B cell (primary cell): Measurements from ENCODE around the gene DEDD2. TPM values are rescaled to one million over a fixed set of nuclear protein-coding genes. Genes with fewer than 3 reads are reported as not detected.

Experiments
- ATAC-seq: fragments of 200-7000 bp; cut with Tn5 transposase; one replicate; pipeline ENCODE4 v1.10.0; 2021; ENCODE audit warnings: low read depth, mild to moderate bottlenecking, moderate number of reproducible peaks, moderate library complexity
- CTCF ChIA-PET: fragments of 350-600 bp; sonication (Branson Sonifier 250); formaldehyde crosslinking; loops from one replicate; lab custom pipeline; 2021; ENCODE audit warnings: antibody characterized with exemption, inconsistent platforms; lab: Charles Lee
- POLR2A ChIA-PET: fragments of 350-600 bp; sonication (Branson Sonifier 250); formaldehyde crosslinking; loops from one replicate; lab custom pipeline; 2021; ENCODE audit warnings: antibody characterized with exemption; lab: Charles Lee
- DNase-seq: peaks from one replicate; pipeline ENCODE4 v3.0.0; 2013
- H2AFZ ChIP-seq: 2 replicates; pipeline ENCODE4 v1.6.1; 2012; ENCODE audit warnings: mild to moderate bottlenecking, low read depth, low read length; ENCODE audit not compliant: insufficient read depth, poor library complexity, severe bottlenecking
- H3K27ac ChIP-seq, 2 donors: 1 replicate in 1 of 2; 2 replicates in 1 of 2; pipeline ENCODE4 v1.5.1; 2012 to 2013; ENCODE audit warnings: low read length in 2 of 2, mild to moderate bottlenecking in 2 of 2, moderate library complexity in 1 of 2
- H3K27me3 ChIP-seq, 4 experiments: fragments of 200-600 bp in 1 of 4; sonication (generic) in 1 of 4; replicated peaks in 1 of 4; 1 replicate in 2 of 4; 2 replicates in 2 of 4; pipeline versions ENCODE4 v1.6.1 to v1.7.0; 2013 to 2016; ENCODE audit warnings: low read length in 3 of 4, mild to moderate bottlenecking in 2 of 4, mixed read lengths in 1 of 4, moderate library complexity in 1 of 4; ENCODE audit not compliant: insufficient read depth in 4 of 4, control insufficient read depth in 3 of 4; ENCODE audit errors: control extremely low read depth in 1 of 4
- H3K36me3 ChIP-seq, 2 experiments: replicated peaks in 1 of 2; 1 replicate in 1 of 2; 2 replicates in 1 of 2; pipeline versions ENCODE4 v1.6.1 to v1.7.1; 2013; ENCODE audit warnings: low read length in 1 of 2; ENCODE audit not compliant: insufficient read depth in 2 of 2, control insufficient read depth in 1 of 2; ENCODE audit errors: control extremely low read depth in 1 of 2, extremely low read depth in 1 of 2
- H3K4me1 ChIP-seq, 2 donors: fragments of 200-600 bp in 1 of 2; sonication (generic) in 1 of 2; 1 replicate in 1 of 2; 2 replicates in 1 of 2; pipeline versions ENCODE4 v1.5.1 to v1.6.1; 2013 to 2017; ENCODE audit warnings: low read length in 2 of 2; ENCODE audit not compliant: control insufficient read depth in 2 of 2, insufficient read depth in 2 of 2
- H3K4me2 ChIP-seq: replicated peaks from 2 replicates; pipeline ENCODE3; 2012; ENCODE audit warnings: mild to moderate bottlenecking, low read depth, low read length; ENCODE audit not compliant: poor library complexity, severe bottlenecking
- H3K4me3 ChIP-seq, 5 experiments: fragments of 200-600 bp in 1 of 5; sonication (generic) in 1 of 5; 1 replicate in 3 of 5; 2 replicates in 2 of 5; pipeline versions ENCODE4 v1.5.1 to v1.7.0; 2011 to 2016; ENCODE audit warnings: low read length in 4 of 5, mild to moderate bottlenecking in 4 of 5, low read depth in 2 of 5, control low read depth in 1 of 5, moderate library complexity in 1 of 5; ENCODE audit not compliant: insufficient read depth in 1 of 5; ENCODE audit errors: control extremely low read depth in 1 of 5, extremely low read depth in 1 of 5
- H3K79me2 ChIP-seq: fragments of 200-600 bp; sonication (generic); one replicate; pipeline ENCODE4 v1.6.0; 2016; ENCODE audit warnings: low read length; ENCODE audit not compliant: control insufficient read depth, insufficient read depth
- H3K9ac ChIP-seq: fragments of 200-600 bp; sonication (generic); 2 replicates; pipeline ENCODE4 v1.6.1; 2017; ENCODE audit warnings: mild to moderate bottlenecking, low read length, moderate library complexity
- H3K9me3 ChIP-seq, 3 donors: one replicate each; pipeline versions ENCODE4 v1.6.1 to v1.7.1; 2013; ENCODE audit warnings: low read length in 2 of 3; ENCODE audit not compliant: control insufficient read depth in 2 of 3, insufficient read depth in 1 of 3; ENCODE audit errors: control extremely low read depth in 1 of 3
- H4K20me1 ChIP-seq: 2 replicates; pipeline ENCODE4 v1.6.0; 2012; ENCODE audit warnings: mild to moderate bottlenecking, low read length; ENCODE audit not compliant: insufficient read depth, control insufficient read depth, poor library complexity, severe bottlenecking
- H3K27ac Mint-ChIP-seq: one replicate; pipeline ENCODE4 v1.8.0; 2021; ENCODE audit warnings: mixed read lengths
- H3K27me3 Mint-ChIP-seq: one replicate; pipeline ENCODE4 v1.8.0; 2021; ENCODE audit warnings: mixed read lengths
- H3K4me1 Mint-ChIP-seq: one replicate; pipeline ENCODE4 v1.8.0; 2021; ENCODE audit warnings: mixed read lengths
- H3K4me3 Mint-ChIP-seq: one replicate; pipeline ENCODE4 v1.8.0; 2021; ENCODE audit warnings: mixed read lengths
- H3K9me3 Mint-ChIP-seq: one replicate; pipeline ENCODE4 v1.8.0; 2022; ENCODE audit warnings: mixed read lengths; ENCODE audit not compliant: insufficient read depth
- CTCF ChIP-seq: fragments of 200-600 bp; IDR thresholded peaks from one replicate; pipeline ENCODE4 v1.8.0; 2022; ENCODE audit warnings: antibody characterized with exemption, mild to moderate bottlenecking
- EZH2 ChIP-seq: IDR thresholded peaks from 2 replicates; pipeline ENCODE4 v1.6.1; 2012; ENCODE audit warnings: borderline replicate concordance, low read depth, mild to moderate bottlenecking, moderate library complexity, low read length; ENCODE audit not compliant: insufficient read depth, poor library complexity, severe bottlenecking
- WGBS: methylation state at CpG from one replicate; pipeline ENCODE4 v1.1.5; 2013; ENCODE audit warnings: missing lambda C conversion rate; ENCODE audit not compliant: insufficient coverage; 5-methylcytosine and 5-hydroxymethylcytosine counted together
- intact Hi-C: fragments of 100-400 bp; cut with micrococcal nuclease; formaldehyde crosslinking; loops from one replicate; pipeline ENCODE4 v1.10.0; 2022
- polyA plus RNA-seq: library from polyadenylated mRNA; depleted of rRNA; stranded (reverse); fragments of >200 nt; gene quantifications from 2 replicates; pipeline ENCODE4 v1.2.3, GENCODE V29; 2012
- total RNA-seq, 2 donors: library from RNA; stranded (reverse); fragments of 120-200 nt in 1 of 2; gene quantifications; 1 replicate in 1 of 2; 2 replicates in 1 of 2; pipeline versions ENCODE4 v1.2.3 to v1.2.4, GENCODE V29; 2013 to 2022

DEDD2 gene
- total and polyA plus RNA-seq, 2 donors (not counting 1 experiment from before 2014, with no cell fraction given), result 52.8 to 90.6 TPM

DNA sequence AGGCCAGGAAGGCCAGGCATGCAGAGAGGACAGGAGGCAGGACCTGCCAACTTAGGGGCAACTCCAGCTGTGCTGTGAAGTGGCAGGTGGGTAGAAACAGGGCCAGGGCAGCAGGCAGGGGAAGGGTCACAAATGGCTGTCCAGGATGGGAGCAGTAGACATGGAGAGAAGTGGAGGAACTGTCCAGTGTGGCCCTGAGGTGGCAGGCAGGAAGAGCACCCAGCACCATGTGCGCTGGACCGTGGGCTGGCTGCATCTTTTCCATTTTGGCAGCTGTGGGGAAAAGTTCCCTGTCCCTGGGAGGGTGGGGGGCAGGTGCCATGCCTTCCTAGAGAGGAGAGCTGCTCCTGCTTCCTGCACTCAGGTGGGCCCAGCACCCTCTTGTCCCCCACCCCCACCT, 13.8 kb downstream of the DEDD2 start:
- Histone ChIP-seq H3K9me3 (peaks cover 0 to 4% (median 0%) of the 10 kb centered on the region in 3 donors), H3K27me3 (no peaks in the 10 kb centered on the region), H4K20me1 (peaks cover 63% of the 10 kb centered on the region), H3K9ac (no peak overlapping the region), H3K4me1 (peaks cover 54 to 56% of the 10 kb centered on the region in 2 donors), H3K79me2 (peaks cover 61% of the 10 kb centered on the region), H2AFZ (no peak overlapping the region), H3K36me3 (peaks cover 0 to 68% of the 10 kb centered on the region in 2 experiments), H3K27ac (peak overlapping the region in 1 of 2 donors; percentile 94), H3K4me2 (peak overlapping the region; percentile 3), H3K4me3 (no peak overlapping the region)
- no peak for TF ChIP-seq CTCF
- TF ChIP-seq EZH2, result no peak
- peak; percentile 56 for DNase-seq
- H3K4me1 Mint-ChIP-seq, result peaks cover 77% of the 10 kb centered on the region
- no peak for ATAC-seq
- ChIA-PET CTCF (interaction anchor here (0.9 kb wide), 1 partner anchor 94 kb away, joined by 3 read pairs; no protein-coding TSS in a partner anchor), POLR2A (no interaction called here)
- H3K27ac Mint-ChIP-seq, result peak overlapping the region; percentile 92
- no peak overlapping the region for H3K4me3 Mint-ChIP-seq
- H3K27me3 Mint-ChIP-seq, result no peaks in the 10 kb centered on the region
- intact Hi-C loops, result loop anchor here (5.0 kb wide), 1 partner anchor 79 kb away; no protein-coding TSS in a partner anchor
- H3K9me3 Mint-ChIP-seq, result no peaks in the 10 kb centered on the region
- 100% methylated on average over 2 of the region's 2 CpGs for whole genome bisulfite sequencing

- no peak for TF ChIP-seq EZH2
- TF ChIP-seq CTCF, result no peak
- ATAC-seq (no peak), DNase-seq (no peak)
- H4K20me1 ChIP-seq, result peaks cover 56% of the 10 kb centered on the region
- H3K9me3 ChIP-seq, result peaks cover 0 to 4% (median 0%) of the 10 kb centered on the region in 3 donors
- H3K4me1 ChIP-seq, result peaks cover 61 to 69% of the 10 kb centered on the region in 2 donors
- no peaks in the 10 kb centered on the region for H3K9me3 Mint-ChIP-seq
- CTCF ChIA-PET, result interaction anchor here (0.8 to 4.2 kb wide), 7 partner anchors 14 to 95 kb away, joined by 3 to 25 read pairs (median 6); partner anchors contain the start of genes DEDD2 and POU2F2
- POLR2A ChIA-PET, result interaction anchor here (0.8 to 1.2 kb wide), 4 partner anchors 14 to 79 kb away, joined by 4 to 9 read pairs (median 4); no protein-coding TSS in a partner anchor
- H3K4me1 Mint-ChIP-seq, result peaks cover 76% of the 10 kb centered on the region
- H3K27ac ChIP-seq, result peak overlapping the region; percentile 91 to 94
- intact Hi-C loops, result loop anchor here (5.0 kb wide), 1 partner anchor 80 kb away; no protein-coding TSS in a partner anchor
- 84% methylated on average over 5 of the region's 5 CpGs for WGBS
- peak overlapping the region in 2 of 5 experiments; percentile 27 to 53 for H3K4me3 ChIP-seq
- no peak overlapping the region for H2AFZ ChIP-seq
- H3K4me2 ChIP-seq, result peak overlapping the region; percentile 87
- peaks cover 0 to 61% of the 10 kb centered on the region in 2 experiments for H3K36me3 ChIP-seq
- H3K27me3 ChIP-seq, result no peaks in the 10 kb centered on the region
- peaks cover 50% of the 10 kb centered on the region for H3K79me2 ChIP-seq
- H3K9ac ChIP-seq, result peak overlapping the region; percentile 61
- peak overlapping the region; percentile 92 for H3K27ac Mint-ChIP-seq
- peak overlapping the region; percentile 82 for H3K4me3 Mint-ChIP-seq
- no peaks in the 10 kb centered on the region for H3K27me3 Mint-ChIP-seq
These were observed 15.1 kb downstream of the DEDD2 start for GRCh38 chr19:42202290-42202880.
